Lung (tissue), 12 donors: ENCODE results near the gene CWC22. TPM values are rescaled to one million over a fixed set of nuclear protein-coding genes. Genes with fewer than 3 reads are reported as not detected.

ENCODE experiments used
- ATAC-seq: fragments of 200-7000 bp; cut with Tn5 transposase; one replicate; pipeline ENCODE4 v1.9.1; 2020; ENCODE audit warnings: moderate number of reproducible peaks; ENCODE audit not compliant: insufficient read depth, low FRiP score
- DNase-seq, 3 donors: peaks; one replicate each; pipeline ENCODE4 v3.0.0-alpha.2; 2013 to 2017
- H3K27ac ChIP-seq, 2 donors: one replicate each; pipeline ENCODE4 v1.5.1; 2013; ENCODE audit warnings: mild to moderate bottlenecking in 2 of 2, moderate library complexity in 2 of 2, control low read depth in 1 of 2, inconsistent platforms in 1 of 2, low read depth in 1 of 2, low read length in 1 of 2
- H3K27me3 ChIP-seq, 3 donors: one replicate each; pipeline ENCODE4 v1.5.1; 2013; ENCODE audit warnings: low read length in 2 of 3; ENCODE audit not compliant: control insufficient read depth in 3 of 3, insufficient read depth in 3 of 3
- H3K36me3 ChIP-seq, 4 donors: one replicate each; pipeline ENCODE4 v1.5.1; 2013; ENCODE audit warnings: low read length in 4 of 4, mild to moderate bottlenecking in 1 of 4, moderate library complexity in 1 of 4; ENCODE audit not compliant: control insufficient read depth in 4 of 4, insufficient read depth in 4 of 4
- H3K4me1 ChIP-seq, 5 donors: one replicate each; pipeline ENCODE4 v1.5.1; 2013; ENCODE audit warnings: low read length in 5 of 5, mild to moderate bottlenecking in 2 of 5, moderate library complexity in 1 of 5; ENCODE audit not compliant: control insufficient read depth in 5 of 5, insufficient read depth in 5 of 5
- H3K4me3 ChIP-seq: one replicate; pipeline ENCODE4 v1.5.1; 2013; ENCODE audit warnings: mild to moderate bottlenecking, control low read depth, moderate library complexity
- H3K9ac ChIP-seq, 2 donors: one replicate each; pipeline ENCODE4 v1.5.1; 2013; ENCODE audit warnings: low read length in 2 of 2, control low read depth in 1 of 2; ENCODE audit not compliant: insufficient read depth in 1 of 2
- H3K9me3 ChIP-seq, 4 donors: one replicate each; pipeline ENCODE4 v1.5.1; 2013; ENCODE audit warnings: low read length in 3 of 4, mild to moderate bottlenecking in 1 of 4, moderate library complexity in 1 of 4; ENCODE audit not compliant: control insufficient read depth in 4 of 4, insufficient read depth in 3 of 4
- CTCF ChIP-seq: IDR thresholded peaks from 2 replicates; pipeline ENCODE4 v1.5.1; 2012; ENCODE audit warnings: mild to moderate bottlenecking; ENCODE audit errors: control extremely low read depth, extremely low read depth
- WGBS, 2 donors: extraction: QIAGEN DNeasy Blood & Tissue Kit; methylation state at CpG; one replicate each; pipeline ENCODE4 v1.1.7; 2013; 5-methylcytosine and 5-hydroxymethylcytosine counted together
- polyA plus RNA-seq, 2 donors: library from polyadenylated mRNA; stranded (reverse); fragments of 200-250 nt; gene quantifications; one replicate each; pipeline ENCODE4 v1.2.1, GENCODE V29; 2013
- total RNA-seq, 2 donors: library from RNA; depleted of rRNA in 1 of 2; stranded (reverse); fragments of >200 nt in 1 of 2; gene quantifications; one replicate each; pipeline ENCODE4 v1.2.1, GENCODE V29; 2014 to 2021
- donor health status: control.
- donor health status: control.
- donor health status: Bipolar disorder and iron deficiency.
- donor health status: healthy.
- donor health status: DM: yes; HTN: yes; CAD: no.

CWC22 gene
- total and polyA plus RNA-seq, 4 donors, result 8.7 to 28.9 (median 12.4) TPM

- whole genome bisulfite sequencing, 2 donors, result 93 to 94% methylated on average over 5 of the region's 5 CpGs
- no peak for DNase-seq
- peaks cover 0 to 16% (median 1%) of the 10 kb centered on the region in 5 donors for H3K4me1 ChIP-seq
- no peak for ATAC-seq
- H3K27ac ChIP-seq, result no peak overlapping the region
- no peak overlapping the region for H3K4me3 ChIP-seq
- H3K27me3 ChIP-seq, result no peaks in the 10 kb centered on the region
- no peaks in the 10 kb centered on the region for H3K9me3 ChIP-seq
- peaks cover 0 to 6% (median 0%) of the 10 kb centered on the region in 4 donors for H3K36me3 ChIP-seq
- no peak overlapping the region for H3K9ac ChIP-seq
- TF ChIP-seq CTCF, result no peak
Measured at GRCh38 chr2:180004731-180005130, 2.4 kb downstream of the CWC22 start.

GRCh38 chr2:180003559-180003958, 3.5 kb downstream of the CWC22 start:
- Histone ChIP-seq H3K9me3 (no peaks in the 10 kb centered on the region), H3K27me3 (no peaks in the 10 kb centered on the region), H3K27ac (no peak overlapping the region), H3K4me1 (peaks cover 0 to 16% (median 1%) of the 10 kb centered on the region in 5 donors), H3K36me3 (peaks cover 0 to 6% (median 1%) of the 10 kb centered on the region in 4 donors), H3K9ac (no peak overlapping the region), H3K4me3 (no peak overlapping the region)
- WGBS, 2 donors, result 82 to 83% methylated on average over 2 of the region's 2 CpGs
- ATAC-seq (no peak), DNase-seq (no peak)
- TF ChIP-seq CTCF, result no peak

DNA sequence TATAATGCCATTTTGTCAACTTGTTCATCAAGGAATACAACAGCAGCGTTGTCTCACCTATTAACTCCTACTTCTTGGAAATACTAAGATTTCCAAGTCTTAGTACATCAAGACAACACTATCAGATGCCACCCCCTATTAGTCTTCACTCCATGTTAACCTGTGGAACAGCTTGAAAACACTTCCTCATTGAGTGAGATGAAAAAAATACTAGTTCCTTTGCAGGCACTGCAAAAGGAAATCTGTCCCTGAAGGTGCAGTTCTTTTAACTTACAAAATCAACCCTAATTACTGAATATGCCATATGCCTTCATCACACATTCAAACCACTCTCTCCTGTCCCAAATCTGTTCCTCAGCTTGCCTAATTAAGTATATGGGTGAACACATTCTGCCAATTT, 4.0 kb downstream of the CWC22 start:
- Histone ChIP-seq H3K36me3 (peaks cover 0 to 6% (median 1%) of the 10 kb centered on the region in 4 donors), H3K4me3 (no peak overlapping the region), H3K9ac (no peak overlapping the region), H3K9me3 (no peaks in the 10 kb centered on the region), H3K27me3 (no peaks in the 10 kb centered on the region), H3K27ac (no peak overlapping the region), H3K4me1 (peaks cover 0 to 16% (median 1%) of the 10 kb centered on the region in 5 donors)
- DNase-seq (no peak), ATAC-seq (no peak)
- WGBS, 2 donors, result 70 to 94% methylated on average over 1 of the region's 1 CpG
- TF ChIP-seq CTCF, result no peak

DNA sequence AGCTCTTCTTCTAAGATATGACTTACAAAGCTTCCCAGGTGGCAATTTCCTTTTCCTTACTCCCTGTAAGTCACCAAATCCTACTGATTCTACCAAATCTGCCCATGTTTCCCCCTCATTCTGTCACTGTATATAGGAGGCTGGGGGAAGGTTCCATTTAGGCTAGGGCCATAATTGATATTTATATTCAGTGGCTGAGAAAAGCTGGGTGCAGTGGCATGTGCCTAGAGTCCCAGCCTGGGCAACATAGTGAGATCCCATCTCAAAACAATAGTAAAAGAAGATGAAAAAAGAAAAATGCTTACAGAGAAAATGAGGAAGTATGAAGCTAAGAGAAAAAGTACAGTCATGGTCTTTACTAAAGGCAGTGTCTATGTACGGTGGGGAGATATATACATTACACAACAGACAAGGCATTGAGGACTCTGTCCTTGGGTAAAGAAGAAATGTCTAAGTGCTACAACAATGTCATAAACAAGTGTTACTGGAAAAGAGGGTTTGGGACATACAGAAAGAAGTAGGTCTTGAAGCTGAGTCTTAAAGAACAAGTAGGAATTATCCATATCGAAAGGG, 4.8 kb downstream of the CWC22 start:
- WGBS, 2 donors, result 65 to 86% methylated on average over 2 of the region's 2 CpGs
- TF ChIP-seq CTCF, result no peak

More for the DNA sequence above, 4.8 kb downstream of the CWC22 start:
- no peak overlapping the region for H3K9ac ChIP-seq
- H3K4me3 ChIP-seq, result no peak overlapping the region
- peaks cover 0 to 6% (median 1%) of the 10 kb centered on the region in 4 donors for H3K36me3 ChIP-seq
- no peaks in the 10 kb centered on the region for H3K27me3 ChIP-seq
- DNase-seq (no peak), ATAC-seq (no peak)
- peaks cover 0 to 16% (median 1%) of the 10 kb centered on the region in 5 donors for H3K4me1 ChIP-seq
- no peaks in the 10 kb centered on the region for H3K9me3 ChIP-seq
- no peak overlapping the region for H3K27ac ChIP-seq
